ENCODE measurements around the gene GLUD2. TPM values are rescaled to one million over a fixed set of nuclear protein-coding genes. Genes with fewer than 3 reads are reported as not detected.

Gene GLUD2
- total and polyA plus RNA-seq, 2 of the 4 experiments (the other 2 are of a cell fraction): 0.51 to 1.6 TPM

- Histone ChIP-seq H2BK120ac (ENCODE audit: low read depth, low read length) (no peak overlapping the region), H3K9me1 (ENCODE audit: insufficient read depth, low read length) (no peaks in the 10 kb centered on the region), H3K4me3 (ENCODE audit: insufficient read depth, low read depth, low read length) (no peak overlapping the region), H3K4me2 (ENCODE audit: low read depth, low read length) (no peak overlapping the region), H4K91ac (ENCODE audit: insufficient read depth, low read depth, low read length) (no peak overlapping the region), H3K56ac (ENCODE audit: extremely low read depth, insufficient read depth, low read length) (no peak overlapping the region), H3K9me3 (ENCODE audit: control insufficient read depth, insufficient read depth, low read length) (no peaks in the 10 kb centered on the region), H4K8ac (ENCODE audit: low read depth in 2 of 2, low read length in 2 of 2) (no peak overlapping the region), H3K9ac (ENCODE audit: low read depth, low read length) (no peak overlapping the region), H3K4me1 (ENCODE audit: control insufficient read depth, insufficient read depth, low read length) (no peaks in the 10 kb centered on the region), H2AK9ac (replicated peaks; ENCODE audit: low read depth, low read length, poor library complexity) (no peak overlapping the region), H3K79me1 (ENCODE audit: low read depth in 1 of 2, low read length in 2 of 2) (no peaks in the 10 kb centered on the region), H3K18ac (ENCODE audit: low read depth, low read length) (no peak overlapping the region), H2BK15ac (ENCODE audit: low read depth, low read length) (no peak overlapping the region), H3K27ac (ENCODE audit: insufficient read depth, low read length) (no peak overlapping the region), H2BK20ac (ENCODE audit: low read depth, low read length) (no peak overlapping the region), H3K23ac (ENCODE audit: low read depth, low read length) (no peak overlapping the region), H2BK5ac (ENCODE audit: low read depth, low read length, poor library complexity, severe bottlenecking) (no peak overlapping the region), H3K36me3 (ENCODE audit: control insufficient read depth, insufficient read depth, low read length) (no peaks in the 10 kb centered on the region), H3K27me3 (ENCODE audit: control insufficient read depth, insufficient read depth, low read length) (no peaks in the 10 kb centered on the region), H4K20me1 (ENCODE audit: insufficient read depth, low read length) (no peaks in the 10 kb centered on the region), H4K5ac (ENCODE audit: low read depth, low read length) (no peak overlapping the region), H3K14ac (replicated peaks; ENCODE audit: low read depth, low read length) (no peak overlapping the region), H3K4ac (ENCODE audit: low read depth, low read length) (no peak overlapping the region), H2AK5ac (ENCODE audit: low read depth, low read length) (no peak overlapping the region), H2AFZ (replicated peaks; ENCODE audit: low read length, poor library complexity) (no peak overlapping the region)
- ChIA-PET POLR2A (ENCODE audit: unreplicated experiment) (no interaction called here), CTCF (no interaction called here)
- DNase-seq (no peak), ATAC-seq (ENCODE audit: low read depth) (no peak)
- in situ Hi-C loops (cut with MboI; ENCODE audit: low sequenced_read_pairs): no loop called here
- intact Hi-C loops (cut with micrococcal nuclease): no loop called here
- BruUV-seq (replicated peaks): no TSS peak
- TF ChIP-seq RFX5 (IDR thresholded peaks at IDR 0.05; ENCODE audit: low read depth, low read length) (no peak), USF2 (IDR thresholded peaks at IDR 0.05; ENCODE audit: low read depth, low read length) (no peak), CEBPB (IDR thresholded peaks at IDR 0.05; ENCODE audit: low read depth, low read length) (no peak), BHLHE40 (IDR thresholded peaks at IDR 0.05; ENCODE audit: low read depth, low read length) (no peak), CTCF (conservative IDR thresholded peaks at IDR 0.05; ENCODE audit: low read depth, low read length) (no peak), MAFK (IDR thresholded peaks at IDR 0.05; ENCODE audit: low read depth, low read length) (no peak), MAZ (IDR thresholded peaks at IDR 0.05; ENCODE audit: borderline replicate concordance, low read depth, low read length) (no peak), POLR2A (IDR thresholded peaks at IDR 0.05; ENCODE audit: low read depth, low read length) (no peak), RAD21 (IDR thresholded peaks at IDR 0.05; ENCODE audit: low read length) (no peak), RCOR1 (IDR thresholded peaks at IDR 0.05; ENCODE audit: insufficient replicate concordance, low read length) (no peak), FOS (IDR thresholded peaks at IDR 0.05; ENCODE audit: low read depth, low read length) (no peak), SMC3 (IDR thresholded peaks at IDR 0.05; ENCODE audit: low read depth, low read length) (no peak), MXI1 (IDR thresholded peaks at IDR 0.05; ENCODE audit: borderline replicate concordance, low read depth, low read length) (no peak), NFE2L2 (IDR thresholded peaks at IDR 0.05; ENCODE audit: low read depth, low read length) (no peak), ELK1 (IDR thresholded peaks at IDR 0.05; ENCODE audit: borderline replicate concordance, low read depth, low read length) (no peak), CHD1 (IDR thresholded peaks at IDR 0.05; ENCODE audit: low read depth, low read length) (no peak)
- dilution Hi-C loops (cut with HindIII; ENCODE audit: low sequenced_read_pairs, unreplicated experiment): no loop called here
- WGBS, 2 experiments (ENCODE audit: extremely low coverage in 2 of 2, insufficient read length in 1 of 2): no CpG with 5 or more reads among the region's 6 CpGs
Observed at GRCh38 chrX:121064579-121064978, 17.2 kb downstream of the GLUD2 start.
